ENCODE measurements around the gene ATOH7.
"Not testable (repeated sequence)": the region's sequence is repeated elsewhere in the genome, so short reads cannot be mapped to it uniquely, and the experiment has no call there.

Gene ATOH7

DNA sequence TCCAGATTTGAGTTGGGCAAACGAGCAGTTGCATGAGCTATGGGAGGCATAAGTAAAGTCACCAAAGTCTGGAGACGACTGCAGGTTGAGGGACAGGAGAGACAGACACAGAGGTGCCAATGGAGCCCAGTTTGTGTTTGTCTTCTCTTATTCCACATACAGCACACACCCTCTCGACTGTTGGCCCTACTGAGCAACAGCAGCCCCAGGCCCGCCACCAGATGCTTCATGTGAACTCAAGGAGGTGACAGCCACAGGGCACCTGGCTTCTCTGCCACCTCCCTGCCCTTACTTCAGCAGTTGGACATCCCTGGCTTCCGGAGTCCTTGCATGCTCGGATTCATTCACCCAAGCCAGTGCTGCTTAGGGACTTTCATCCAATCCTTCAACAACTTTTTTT, 6.5 kb upstream of the ATOH7 start:
- FAIRE-seq (no peak), DNase-seq (ENCODE audit: insufficient read length, low spot score) (no peak)

DNA sequence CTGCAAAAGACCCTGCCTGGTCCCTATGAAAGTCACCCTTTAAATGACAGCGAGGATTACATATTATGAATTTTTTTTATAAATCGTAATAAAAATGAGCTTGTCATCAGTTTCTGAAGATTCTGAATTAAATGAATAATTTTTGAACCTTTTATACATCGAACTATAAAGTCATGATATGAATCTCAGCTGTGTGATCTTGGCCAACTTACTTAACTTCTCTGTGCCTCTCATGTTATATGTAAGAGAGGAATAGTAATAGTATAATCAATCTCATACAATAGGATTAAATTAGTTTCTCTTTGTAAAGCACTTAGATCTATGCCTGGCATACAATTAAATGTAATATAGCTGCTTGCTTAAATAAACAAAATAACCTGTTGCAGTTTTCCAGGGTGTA, 5.3 kb upstream of the ATOH7 start:
- DNase-seq (ENCODE audit: insufficient read length, low spot score) (no peak), FAIRE-seq (no peak)

DNA sequence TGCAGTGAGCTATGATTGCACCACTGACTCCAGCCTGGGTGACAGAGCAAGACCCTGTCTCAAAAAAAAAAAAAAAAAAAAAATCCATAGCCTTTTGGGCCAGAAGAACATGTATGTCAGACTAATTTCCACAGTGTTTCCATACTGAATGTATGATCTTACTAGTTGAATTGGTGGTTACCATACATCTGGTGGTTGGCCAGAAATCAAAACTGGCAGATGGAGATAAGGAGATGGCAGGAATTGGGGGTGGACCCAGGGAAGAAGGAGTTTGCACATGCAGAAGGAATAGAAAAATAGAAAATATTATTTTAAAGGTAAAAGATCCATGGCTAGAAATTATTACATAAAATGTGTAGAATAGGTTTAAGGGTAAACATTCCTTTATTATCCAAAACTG, 3.7 kb upstream of the ATOH7 start:
- DNase-seq (ENCODE audit: insufficient read length, low spot score), result no peak

DNA sequence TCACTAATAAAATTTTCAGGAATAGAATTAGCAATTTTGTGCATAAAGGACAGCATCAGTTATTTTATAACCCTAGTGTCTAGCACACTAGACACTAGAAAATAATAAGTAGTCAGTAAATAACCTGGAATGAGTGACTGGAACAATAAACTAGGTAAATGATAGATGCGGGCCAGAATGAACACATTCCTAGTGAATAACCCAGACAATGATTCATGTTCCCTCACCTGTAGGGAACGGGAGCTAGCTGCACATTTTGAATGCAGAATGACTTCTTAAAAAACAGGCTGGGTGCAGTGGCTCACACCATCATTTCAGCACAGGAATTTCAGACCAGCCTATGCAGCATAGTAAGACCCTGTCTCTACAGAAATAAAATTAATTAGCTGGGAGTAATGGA, 3.2 kb upstream of the ATOH7 start:
- FAIRE-seq (no peak), DNase-seq (ENCODE audit: insufficient read length, low spot score) (no peak)

More for the DNA sequence above, 3.7 kb upstream of the ATOH7 start:
- FAIRE-seq, result no peak

DNA sequence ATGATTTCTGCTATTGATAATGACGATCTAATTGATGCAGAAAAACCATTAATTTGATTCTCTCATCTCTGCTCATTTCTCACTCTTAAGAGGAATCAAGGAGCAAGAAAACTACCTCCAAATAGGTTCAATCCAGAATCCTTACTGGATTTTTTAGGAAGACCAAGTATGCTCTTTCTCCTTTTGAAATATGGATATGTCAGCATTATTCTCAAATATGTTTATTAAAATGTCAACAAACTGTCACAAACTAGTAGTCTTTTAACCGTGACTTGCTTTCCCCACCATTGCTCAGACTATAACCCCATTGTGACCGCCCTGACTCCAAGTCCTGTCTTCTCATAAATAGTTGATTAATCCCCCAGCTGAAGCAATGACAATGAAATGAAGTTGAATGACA, 1.1 kb upstream of the ATOH7 start:
- no peak for FAIRE-seq
- DNase-seq (ENCODE audit: insufficient read length, low spot score), result no peak

- DNase-seq (ENCODE audit: insufficient read length, low spot score), result peak; percentile 89
- FAIRE-seq, result peak; percentile 94
Observed at GRCh38 chr10:68231106-68231816, 652 bp downstream of the ATOH7 start.

GRCh38 chr10:68230268-68230667, 1.6 kb downstream of the ATOH7 start:
- DNase-seq (ENCODE audit: insufficient read length, low spot score) (no peak), FAIRE-seq (no peak)

- no peak for FAIRE-seq
- no peak for DNase-seq (ENCODE audit: insufficient read length, low spot score)
Observed at GRCh38 chr10:68224810-68225209, 7.1 kb downstream of the ATOH7 start.

GRCh38 chr10:68223535-68224165, 8.3 kb downstream of the ATOH7 start:
- DNase-seq (ENCODE audit: insufficient read length, low spot score) (no peak), FAIRE-seq (no peak)

DNA sequence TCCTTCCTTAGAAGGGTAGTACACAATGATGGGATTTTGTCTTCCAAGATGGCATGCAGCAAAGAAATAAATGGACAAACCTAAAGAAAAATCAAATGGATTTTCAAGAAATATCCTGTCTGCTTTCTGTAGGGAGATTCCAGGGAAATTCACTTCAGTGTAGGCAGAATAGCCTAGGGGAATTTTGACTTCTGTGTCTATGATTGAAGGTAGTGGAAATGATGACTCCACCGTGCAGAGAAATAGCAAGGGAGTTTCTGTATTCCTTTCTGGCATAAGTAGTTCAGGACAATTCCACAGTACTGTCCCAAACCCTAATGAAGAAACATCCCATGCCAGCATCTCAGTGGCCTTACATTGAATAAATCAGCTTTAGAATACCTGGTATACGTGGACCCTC, 9.5 kb downstream of the ATOH7 start:
- FAIRE-seq (no peak), DNase-seq (ENCODE audit: insufficient read length, low spot score) (no peak)

GRCh38 chr10:68221196-68221595, 10.7 kb downstream of the ATOH7 start:
- FAIRE-seq, result no peak

DNA sequence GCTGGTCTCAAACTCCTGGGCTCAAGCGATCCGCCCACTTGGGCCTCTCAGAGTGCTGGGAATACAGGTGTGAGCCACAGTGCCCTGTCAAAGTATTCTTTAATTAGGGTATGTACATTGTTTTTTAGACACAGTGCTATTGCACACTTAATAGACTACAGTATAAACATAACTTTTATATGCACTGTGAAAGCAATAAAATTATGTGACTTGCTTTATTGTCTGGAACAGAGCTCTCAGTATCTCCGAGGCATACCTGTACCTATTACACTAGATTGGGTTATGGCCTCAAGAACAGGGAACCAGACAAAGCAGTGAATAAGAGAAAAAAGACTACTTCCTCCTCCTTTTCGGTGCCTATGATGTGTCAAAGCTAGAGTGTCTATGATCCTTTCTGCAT, 13.1 kb downstream of the ATOH7 start:
- no peak for DNase-seq (ENCODE audit: insufficient read length, low spot score)
- FAIRE-seq, result no peak

More at GRCh38 chr10:68221196-68221595, 10.7 kb downstream of the ATOH7 start:
- DNase-seq (ENCODE audit: insufficient read length, low spot score), result no peak

- FAIRE-seq, result no peak
- peak; percentile 53 for DNase-seq (ENCODE audit: insufficient read length, low spot score)
Observed at GRCh38 chr10:68212721-68213352, 19.1 kb downstream of the ATOH7 start.

DNA sequence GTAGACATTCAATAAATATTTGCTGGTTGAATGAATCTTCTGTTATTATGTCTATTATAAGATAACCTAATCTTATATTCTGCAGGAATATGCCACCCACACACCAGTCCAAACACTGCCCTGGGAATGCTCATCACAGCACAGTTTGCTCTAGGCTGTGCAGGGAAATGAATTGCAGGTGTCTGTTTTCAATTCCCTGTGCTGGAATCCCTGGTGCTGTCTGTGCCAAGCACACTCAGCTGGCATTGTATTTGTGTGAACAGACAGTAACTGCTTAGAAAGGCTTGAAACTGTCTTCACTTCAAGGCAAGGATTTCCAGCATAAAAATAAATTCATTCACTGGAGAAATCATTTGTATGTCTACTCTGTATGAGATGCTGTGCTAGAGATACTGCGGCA, 20.2 kb downstream of the ATOH7 start:
- DNase-seq (ENCODE audit: insufficient read length, low spot score) (no peak), FAIRE-seq (no peak)

GRCh38 chr10:68208424-68209042, 23.4 kb downstream of the ATOH7 start:
- no peak for FAIRE-seq
- peak; percentile 73 for DNase-seq (ENCODE audit: insufficient read length, low spot score)

GRCh38 chr10:68202960-68203353, 29.0 kb downstream of the ATOH7 start:
- DNase-seq (ENCODE audit: insufficient read length, low spot score) (peak; percentile 48), FAIRE-seq (no peak)

GRCh38 chr10:68196701-68197100, 35.2 kb downstream of the ATOH7 start:
- DNase-seq (ENCODE audit: insufficient read length, low spot score) (no peak), FAIRE-seq (no peak)

- peak; percentile 31 for FAIRE-seq
- DNase-seq (ENCODE audit: insufficient read length, low spot score), result not testable (repeated sequence)
Observed at GRCh38 chr10:68195776-68196175, 36.1 kb downstream of the ATOH7 start.

GRCh38 chr10:68194290-68194689, 37.6 kb downstream of the ATOH7 start:
- FAIRE-seq (peak; percentile 4), DNase-seq (ENCODE audit: insufficient read length, low spot score) (no peak)

- DNase-seq (ENCODE audit: insufficient read length, low spot score), result no peak
- no peak for FAIRE-seq
Observed at GRCh38 chr10:68192113-68192512, 39.8 kb downstream of the ATOH7 start.

DNA sequence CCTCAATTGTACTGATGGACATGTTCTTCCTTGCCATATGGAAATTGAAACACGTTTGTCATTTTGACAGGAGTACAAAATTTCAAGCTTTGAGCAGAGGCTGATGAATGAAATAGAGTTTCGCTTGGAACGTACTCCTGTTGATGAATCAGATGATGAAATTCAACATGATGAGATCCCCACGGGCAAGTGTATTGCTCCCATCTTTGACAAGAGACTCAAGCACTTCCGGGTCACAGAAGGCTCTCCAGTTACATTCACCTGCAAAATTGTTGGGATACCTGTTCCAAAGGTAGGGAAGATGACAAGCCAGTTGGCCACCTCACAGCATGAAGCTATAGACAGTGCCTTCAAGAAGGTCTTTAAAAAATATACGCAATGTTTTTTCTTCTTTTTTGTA, 43.1 kb downstream of the ATOH7 start:
- DNase-seq (ENCODE audit: insufficient read length, low spot score), result no peak
- no peak for FAIRE-seq

DNA sequence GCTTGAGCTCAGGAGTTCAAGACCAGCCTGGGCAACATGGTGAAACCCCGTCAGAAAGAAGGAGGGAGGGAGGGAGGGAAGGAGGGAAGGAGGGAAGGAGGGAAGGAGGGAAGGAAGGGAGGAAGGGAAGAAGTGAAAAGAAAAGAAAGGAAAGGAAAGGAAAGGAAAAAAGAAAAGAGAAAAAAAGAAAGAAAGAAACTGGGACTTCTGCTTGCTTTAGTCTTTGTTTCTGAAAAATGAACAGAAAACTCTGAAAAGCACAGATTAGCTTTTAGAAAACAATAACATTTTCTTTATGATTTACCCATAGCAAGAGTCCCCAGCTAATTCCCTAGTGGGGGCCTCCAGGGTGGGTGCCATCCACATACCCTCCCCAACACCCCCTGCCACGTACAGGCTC, 46.8 kb downstream of the ATOH7 start:
- FAIRE-seq (no peak), DNase-seq (ENCODE audit: insufficient read length, low spot score) (no peak)
